Tibial artery (tissue), 4 donors: ENCODE results near the gene ATG14.

Experiments used
- DNase-seq, 2 donors: peaks; one replicate each; pipeline ENCODE4 v3.0.0-alpha.2; 2019
- H3K27ac ChIP-seq, 2 donors: fragments of 200-600 bp; sonication (generic) in 1 of 2; 1 replicate in 1 of 2; 2 replicates in 1 of 2; pipeline ENCODE4 v1.5.1; 2018 to 2019; ENCODE audit warnings: mild to moderate bottlenecking in 1 of 2
- H3K27me3 ChIP-seq, 2 donors: fragments of 200-600 bp; sonication (generic) in 1 of 2; one replicate each; pipeline versions ENCODE4 v1.5.1 to v1.6.0; 2016 to 2019
- H3K36me3 ChIP-seq, 3 donors: fragments of 200-600 bp; sonication (generic) in 2 of 3; one replicate each; pipeline ENCODE4 v1.5.1; 2016 to 2019; ENCODE audit warnings: mild to moderate bottlenecking in 2 of 3
- H3K4me1 ChIP-seq, 4 donors: fragments of 200-600 bp; sonication (generic) in 2 of 4; 1 replicate in 3 of 4; 2 replicates in 1 of 4; pipeline ENCODE4 v1.5.1; 2016 to 2019
- H3K4me3 ChIP-seq, 2 donors: fragments of 200-600 bp; sonication (generic) in 1 of 2; 1 replicate in 1 of 2; 2 replicates in 1 of 2; pipeline ENCODE4 v1.5.1; 2018 to 2019; ENCODE audit warnings: mild to moderate bottlenecking in 2 of 2
- H3K9me3 ChIP-seq, 3 donors: fragments of 200-600 bp; sonication (generic) in 1 of 3; one replicate each; pipeline ENCODE4 v1.5.1; 2016 to 2019
- intact Hi-C: fragments of 100-400 bp; cut with DNase I; formaldehyde crosslinking; loops from one replicate; pipeline ENCODE4 v1.15.0; 2023; ENCODE audit warnings: low total_unique reads
- TF ChIP-seq, protein P1 (sequence below), 2 experiments: fragments of 200-600 bp in 1 of 2; fragments of 450-650 bp in 1 of 2; IDR thresholded peaks; one replicate each; pipeline ENCODE4 v1.5.1; 2017 to 2019; ENCODE audit warnings: antibody characterized with exemption in 2 of 2, mild to moderate bottlenecking in 1 of 2, moderate library complexity in 1 of 2

Gene ATG14

DNA sequence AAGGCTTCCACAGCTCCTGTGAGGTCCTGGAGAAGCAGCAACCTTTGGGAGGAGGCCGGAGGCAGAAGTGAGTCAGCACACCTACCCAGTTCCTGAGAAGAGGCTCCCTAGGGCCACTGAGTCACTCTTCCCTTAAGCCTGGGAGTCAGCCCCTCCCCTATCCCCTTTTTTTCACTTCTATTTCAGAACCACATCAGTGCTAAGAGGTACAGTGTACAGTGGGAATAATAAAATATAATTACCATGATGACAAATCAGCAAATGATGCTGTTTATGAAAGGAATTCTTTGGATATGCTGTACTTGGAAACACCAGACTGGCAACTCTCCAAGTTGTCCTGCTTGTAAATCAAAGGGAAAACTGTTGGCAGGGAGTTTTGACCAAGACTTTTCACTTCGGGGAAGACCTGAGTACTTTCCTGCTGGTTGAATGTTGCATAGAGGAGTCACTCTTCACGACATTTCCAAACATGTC, 36.5 kb upstream of the ATG14 start:
- H3K27ac ChIP-seq = no peak overlapping the region
- intact Hi-C loops = no loop called here
- H3K36me3 ChIP-seq = no peaks in the 10 kb centered on the region
- peaks cover 0 to 11% (median 3%) of the 10 kb centered on the region in 4 donors for H3K4me1 ChIP-seq
- H3K4me3 ChIP-seq = no peak overlapping the region
- no peaks in the 10 kb centered on the region for H3K27me3 ChIP-seq
- H3K9me3 ChIP-seq = no peaks in the 10 kb centered on the region
- no peak for DNase-seq
- TF ChIP-seq, protein P1, sequence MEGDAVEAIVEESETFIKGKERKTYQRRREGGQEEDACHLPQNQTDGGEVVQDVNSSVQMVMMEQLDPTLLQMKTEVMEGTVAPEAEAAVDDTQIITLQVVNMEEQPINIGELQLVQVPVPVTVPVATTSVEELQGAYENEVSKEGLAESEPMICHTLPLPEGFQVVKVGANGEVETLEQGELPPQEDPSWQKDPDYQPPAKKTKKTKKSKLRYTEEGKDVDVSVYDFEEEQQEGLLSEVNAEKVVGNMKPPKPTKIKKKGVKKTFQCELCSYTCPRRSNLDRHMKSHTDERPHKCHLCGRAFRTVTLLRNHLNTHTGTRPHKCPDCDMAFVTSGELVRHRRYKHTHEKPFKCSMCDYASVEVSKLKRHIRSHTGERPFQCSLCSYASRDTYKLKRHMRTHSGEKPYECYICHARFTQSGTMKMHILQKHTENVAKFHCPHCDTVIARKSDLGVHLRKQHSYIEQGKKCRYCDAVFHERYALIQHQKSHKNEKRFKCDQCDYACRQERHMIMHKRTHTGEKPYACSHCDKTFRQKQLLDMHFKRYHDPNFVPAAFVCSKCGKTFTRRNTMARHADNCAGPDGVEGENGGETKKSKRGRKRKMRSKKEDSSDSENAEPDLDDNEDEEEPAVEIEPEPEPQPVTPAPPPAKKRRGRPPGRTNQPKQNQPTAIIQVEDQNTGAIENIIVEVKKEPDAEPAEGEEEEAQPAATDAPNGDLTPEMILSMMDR (IDR thresholded peaks at IDR 0.05) = no peak

DNA sequence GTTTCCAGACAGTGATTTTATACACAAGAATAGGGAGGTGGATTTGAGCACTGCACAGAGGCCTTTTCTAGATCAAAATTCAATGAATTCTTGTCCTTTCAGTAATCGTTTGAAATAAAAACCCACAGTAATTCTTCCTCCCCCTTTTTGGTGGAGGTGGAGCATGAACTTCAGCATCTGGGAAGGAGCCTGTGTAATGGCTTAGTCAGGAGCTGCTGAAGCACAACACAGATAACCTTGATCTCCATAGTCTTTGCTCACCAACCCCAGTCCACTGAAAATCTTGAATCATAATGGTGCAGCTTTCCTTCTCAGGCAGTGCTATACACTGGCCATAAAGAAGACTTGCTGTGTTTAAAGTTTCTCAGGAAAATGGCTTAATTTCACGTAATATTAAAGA, 35.2 kb upstream of the ATG14 start:
- intact Hi-C loops = no loop called here
- Histone ChIP-seq H3K9me3 (no peaks in the 10 kb centered on the region), H3K27ac (no peak overlapping the region)

DNA sequence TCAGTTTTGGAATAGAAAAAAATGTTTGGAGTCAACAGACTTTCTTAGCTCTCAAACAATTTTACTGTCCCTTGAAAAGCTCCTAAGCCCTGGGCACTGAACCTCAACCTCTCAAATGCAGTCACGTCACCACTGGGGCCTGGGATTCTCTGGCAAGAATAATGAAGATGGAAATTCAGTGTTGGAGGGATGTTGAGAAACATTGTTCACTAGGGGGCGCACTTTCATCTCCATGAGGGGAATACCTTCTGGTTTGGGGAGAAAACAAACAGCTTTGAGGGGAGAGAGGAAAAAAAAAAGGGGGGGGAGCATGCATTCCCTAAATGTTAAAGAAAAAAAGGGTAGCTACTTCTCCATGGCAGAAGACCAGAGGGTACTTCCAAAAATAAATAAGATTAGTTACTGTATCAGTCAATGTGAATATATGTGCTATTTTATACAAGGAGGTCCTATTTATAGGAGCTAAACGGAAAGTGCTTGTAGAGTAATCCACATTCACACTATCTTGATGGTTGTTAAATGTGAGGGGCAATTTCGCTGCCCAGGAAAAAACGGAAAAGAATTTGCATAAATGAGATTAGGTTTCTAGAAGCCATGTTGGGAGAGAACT, 34.6 kb upstream of the ATG14 start:
- DNase-seq = peak in 1 of 2 donors; percentile 47
- H3K27me3 ChIP-seq = no peaks in the 10 kb centered on the region
- intact Hi-C loops = no loop called here
- H3K4me1 ChIP-seq = peaks cover 0 to 11% (median 3%) of the 10 kb centered on the region in 4 donors
- TF ChIP-seq, protein P1 (IDR thresholded peaks at IDR 0.05) = peak; percentile 43 to 44
- H3K36me3 ChIP-seq = no peaks in the 10 kb centered on the region
- no peaks in the 10 kb centered on the region for H3K9me3 ChIP-seq
- H3K27ac ChIP-seq = no peak overlapping the region
- no peak overlapping the region for H3K4me3 ChIP-seq

More for the DNA sequence above, 35.2 kb upstream of the ATG14 start:
- TF ChIP-seq, protein P1 (IDR thresholded peaks at IDR 0.05) = no peak
- Histone ChIP-seq H3K36me3 (no peaks in the 10 kb centered on the region), H3K4me1 (peaks cover 0 to 11% (median 3%) of the 10 kb centered on the region in 4 donors), H3K27me3 (no peaks in the 10 kb centered on the region), H3K4me3 (no peak overlapping the region)
- no peak for DNase-seq

DNA sequence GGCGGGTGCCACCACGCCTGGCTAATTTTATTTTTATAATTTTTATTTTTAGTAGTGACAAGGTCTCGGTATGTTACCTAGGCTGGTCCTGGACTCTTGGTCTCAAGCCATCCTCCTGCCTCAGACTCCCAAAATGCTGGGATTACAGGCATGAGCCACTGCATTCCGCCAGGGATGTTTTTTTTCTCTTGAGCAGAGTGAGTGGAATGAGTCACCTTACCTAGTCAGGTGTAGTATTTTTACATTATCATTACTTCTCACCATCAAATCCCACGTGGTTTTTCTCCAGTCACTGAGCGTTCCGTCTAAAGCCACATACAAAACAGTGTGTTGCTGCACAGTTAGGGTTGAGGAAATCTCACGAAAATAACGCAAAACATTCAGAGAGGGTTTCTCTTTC, 29.7 kb upstream of the ATG14 start:
- no peaks in the 10 kb centered on the region for H3K36me3 ChIP-seq
- peaks cover 0 to 26% of the 10 kb centered on the region in 2 donors for H3K27me3 ChIP-seq
- TF ChIP-seq, protein P1 (IDR thresholded peaks at IDR 0.05) = no peak
- H3K27ac ChIP-seq = no peak overlapping the region
- H3K4me3 ChIP-seq = no peak overlapping the region
- H3K9me3 ChIP-seq = no peaks in the 10 kb centered on the region
- DNase-seq = no peak
- no peaks in the 10 kb centered on the region for H3K4me1 ChIP-seq
- intact Hi-C loops = no loop called here

DNA sequence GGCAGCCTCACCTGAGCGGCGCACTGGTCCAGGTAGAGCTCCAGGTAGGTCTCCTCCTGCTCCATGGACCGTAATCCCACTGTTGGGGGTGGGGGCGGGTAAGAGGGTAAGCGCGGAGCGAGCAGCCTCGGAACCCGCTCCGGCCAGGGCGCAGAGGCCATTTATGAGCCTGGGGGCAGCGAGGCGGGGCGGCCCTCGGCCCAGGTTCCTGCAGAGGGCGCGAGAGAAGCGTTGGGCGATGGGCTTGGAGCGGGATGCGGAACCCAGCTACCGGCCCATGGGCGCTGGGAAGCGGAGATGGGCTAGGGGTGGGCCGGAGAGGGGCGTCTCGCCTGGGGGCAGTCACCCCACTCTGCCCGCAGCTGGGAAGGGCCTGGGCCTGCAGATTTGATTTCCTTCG, 28.8 kb upstream of the ATG14 start, which contains the start of gene TBPL2:
Gene TBPL2, minus strand, starts transcription at position 232 of the 400 bp plus-strand sequence. Its CDS starts 167 bp downstream, at position 65.
- H3K27ac ChIP-seq = no peak within 1 kb of the TSS
- DNase-seq = no peak
- no peaks in the 10 kb centered on the region for H3K9me3 ChIP-seq
- no peak within 1 kb of the TSS for H3K4me3 ChIP-seq
- H3K36me3 ChIP-seq = no peaks in the 10 kb centered on the region
- intact Hi-C loops = no loop called here
- TF ChIP-seq, protein P1 (IDR thresholded peaks at IDR 0.05) = no peak
- H3K4me1 ChIP-seq = no peaks in the 10 kb centered on the region
- H3K27me3 ChIP-seq = peaks cover 0 to 26% of the 10 kb centered on the region in 2 donors
